ENCODE results near the gene PHYHD1. TPM values are rescaled to one million over a fixed set of nuclear protein-coding genes. Genes with fewer than 3 reads are reported as not detected.
A peak's percentile ranks its signal among the peaks of the same experiment; 100 is the strongest.

The PHYHD1 gene
- polyA plus RNA-seq (ENCODE audit: insufficient read length), result 45.1 TPM

- DNase-seq, result peak; percentile 37
Measured at GRCh38 chr9:128920381-128921058, at the start of gene PHYHD1. Gene PHYHD1 (plus strand): TSS chr9:128920982. CDS start chr9:128922324, 1,342 bp downstream.

- no peak for DNase-seq
Measured at GRCh38 chr9:128877852-128878251, 42.9 kb upstream of the PHYHD1 start.

GRCh38 chr9:128881884-128882676 lies 38.7 kb upstream of the PHYHD1 start, which contains the start of the genes KYAT1 and LRRC8A:
Gene KYAT1 (minus strand): TSS chr9:128881950. CDS start chr9:128845405, 36,545 bp downstream.
Gene LRRC8A (plus strand): TSS chr9:128882133. CDS start chr9:128907165, 25,032 bp downstream.
- peak; percentile 98 for DNase-seq

GRCh38 chr9:128882677-128883603 lies 37.8 kb upstream of the PHYHD1 start:
- DNase-seq, result peak; percentile 19

- no peak for DNase-seq
Measured at GRCh38 chr9:128884164-128884563, 36.6 kb upstream of the PHYHD1 start.

GRCh38 chr9:128885376-128885775 lies 35.4 kb upstream of the PHYHD1 start:
- DNase-seq, result no peak

- no peak for DNase-seq
Measured at GRCh38 chr9:128885798-128886197, 35.0 kb upstream of the PHYHD1 start.

- no peak for DNase-seq
Measured at GRCh38 chr9:128886211-128886891, 34.4 kb upstream of the PHYHD1 start.

- DNase-seq, result no peak
Measured at GRCh38 chr9:128887049-128887448, 33.7 kb upstream of the PHYHD1 start.

- no peak for DNase-seq
Measured at GRCh38 chr9:128887914-128888350, 32.9 kb upstream of the PHYHD1 start.

- DNase-seq, result no peak
Measured at GRCh38 chr9:128891321-128892220, 29.2 kb upstream of the PHYHD1 start.

- peak; percentile 43 for DNase-seq
Measured at GRCh38 chr9:128892221-128892921, 28.4 kb upstream of the PHYHD1 start.

- no peak for DNase-seq
Measured at GRCh38 chr9:128893354-128893753, 27.4 kb upstream of the PHYHD1 start.

- DNase-seq, result no peak
Measured at GRCh38 chr9:128894764-128895163, 26.0 kb upstream of the PHYHD1 start.

GRCh38 chr9:128895556-128895955 lies 25.2 kb upstream of the PHYHD1 start:
- DNase-seq, result no peak

- no peak for DNase-seq
Measured at GRCh38 chr9:128898382-128898781, 22.4 kb upstream of the PHYHD1 start.

- no peak for DNase-seq
Measured at GRCh38 chr9:128898845-128899565, 21.8 kb upstream of the PHYHD1 start.

GRCh38 chr9:128899566-128900322 lies 21.0 kb upstream of the PHYHD1 start:
- no peak for DNase-seq

GRCh38 chr9:128901379-128901778 lies 19.4 kb upstream of the PHYHD1 start:
- DNase-seq, result no peak
